Fibroblast of skin of abdomen (primary cell): ENCODE results near the gene TMEM201.

ENCODE experiments used
- DNase-seq: peaks from one replicate; pipeline ENCODE4 v3.0.0-alpha.2; 2013

Gene TMEM201

DNA sequence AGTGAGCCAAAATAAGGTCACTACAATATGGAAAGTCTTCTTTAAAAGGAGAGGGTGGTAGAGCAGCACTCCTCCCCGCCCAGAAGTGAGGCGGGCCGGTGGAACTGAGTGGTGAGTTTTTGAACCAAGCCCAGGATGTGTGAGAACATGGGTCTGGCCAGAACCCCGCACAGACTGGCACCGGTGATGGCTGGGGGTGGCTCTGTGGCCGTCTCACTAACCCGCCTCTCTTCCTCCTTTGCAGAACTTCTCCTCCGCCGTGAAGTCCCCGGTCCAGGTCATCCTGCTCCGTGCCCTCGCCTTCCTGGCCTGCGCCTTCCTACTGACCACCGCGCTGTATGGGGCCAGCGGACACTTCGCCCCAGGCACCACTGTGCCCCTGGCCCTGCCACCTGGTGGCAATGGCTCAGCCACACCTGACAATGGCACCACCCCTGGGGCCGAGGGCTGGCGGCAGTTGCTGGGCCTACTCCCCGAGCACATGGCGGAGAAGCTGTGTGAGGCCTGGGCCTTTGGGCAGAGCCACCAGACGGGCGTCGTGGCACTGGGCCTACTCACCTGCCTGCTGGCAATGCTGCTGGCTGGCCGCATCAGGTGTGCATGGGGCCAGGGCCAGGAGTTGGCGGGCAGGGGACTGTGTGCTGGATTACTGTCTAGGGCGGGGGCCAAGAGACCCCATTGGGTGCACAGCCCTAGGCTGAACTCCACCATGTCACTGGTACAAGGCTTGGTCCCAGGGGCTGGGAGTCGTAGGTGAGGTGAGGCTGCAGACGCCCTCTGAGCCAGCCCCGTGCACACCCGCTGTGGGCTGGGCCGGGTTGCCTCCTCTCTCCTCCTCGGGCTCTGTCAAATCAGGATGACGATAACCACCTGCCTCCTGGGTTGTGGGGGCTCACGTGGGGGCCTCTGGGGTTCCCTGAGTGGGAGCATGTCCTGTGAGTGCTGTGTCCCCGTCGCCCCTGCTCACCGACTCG is 12.4 kb downstream of the TMEM201 start:
- no peak for DNase-seq

DNA sequence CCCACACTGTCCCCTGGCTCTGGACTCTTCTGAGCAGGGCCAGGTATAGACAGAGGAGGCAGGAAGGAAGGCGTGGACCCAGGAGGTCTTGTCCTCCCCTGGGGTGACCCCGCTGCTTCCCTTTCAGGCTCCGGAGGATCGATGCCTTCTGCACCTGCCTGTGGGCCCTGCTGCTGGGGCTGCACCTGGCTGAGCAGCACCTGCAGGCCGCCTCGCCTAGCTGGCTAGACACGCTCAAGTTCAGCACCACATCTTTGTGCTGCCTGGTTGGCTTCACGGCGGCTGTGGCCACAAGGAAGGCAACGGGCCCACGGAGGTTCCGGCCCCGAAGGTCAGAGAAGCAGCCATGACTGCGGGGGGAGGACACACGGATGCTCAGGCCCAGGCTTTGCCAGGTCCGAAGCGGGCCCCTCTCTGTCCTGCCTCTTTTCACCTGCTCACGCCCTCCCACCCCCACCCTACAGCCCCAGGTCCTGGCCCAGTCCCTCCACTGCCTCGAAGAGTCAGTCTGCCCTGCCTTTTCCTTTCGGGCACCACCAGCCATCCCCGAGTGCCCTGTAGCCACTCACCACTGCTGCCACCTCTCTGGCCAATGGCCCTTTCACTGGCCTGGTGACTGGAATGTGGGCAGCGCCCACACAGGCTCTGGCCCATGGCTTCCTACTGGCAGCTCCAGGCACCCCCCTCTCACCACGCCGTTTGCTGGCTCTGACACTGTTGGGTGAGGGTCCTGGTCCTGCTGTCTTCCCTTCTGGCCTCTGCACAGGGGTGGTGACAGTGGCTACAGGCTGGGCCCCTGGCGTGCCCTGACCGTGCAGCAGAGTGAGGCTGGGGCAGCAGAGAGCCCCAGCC is 13.5 kb downstream of the TMEM201 start:
- no peak for DNase-seq

DNA sequence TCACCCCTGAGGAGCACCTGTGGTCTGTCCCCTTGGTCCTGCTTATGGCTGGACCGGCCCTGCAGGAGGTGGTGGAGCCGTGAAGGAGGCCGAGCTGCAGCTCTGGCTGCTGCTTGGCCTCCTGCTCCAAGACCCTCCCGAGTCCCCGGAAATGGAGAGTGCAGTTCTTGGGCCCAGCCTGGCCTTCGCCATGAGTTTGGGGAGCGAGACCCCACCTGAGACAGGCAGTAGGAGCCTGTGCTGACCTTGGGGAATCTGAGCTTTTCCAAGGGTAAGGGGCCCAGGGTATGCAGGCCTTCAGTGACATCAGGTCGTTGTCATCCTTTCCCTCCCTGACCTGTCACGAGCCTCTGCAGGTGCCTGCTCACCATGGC is 14.1 kb downstream of the TMEM201 start:
- no peak for DNase-seq

DNA sequence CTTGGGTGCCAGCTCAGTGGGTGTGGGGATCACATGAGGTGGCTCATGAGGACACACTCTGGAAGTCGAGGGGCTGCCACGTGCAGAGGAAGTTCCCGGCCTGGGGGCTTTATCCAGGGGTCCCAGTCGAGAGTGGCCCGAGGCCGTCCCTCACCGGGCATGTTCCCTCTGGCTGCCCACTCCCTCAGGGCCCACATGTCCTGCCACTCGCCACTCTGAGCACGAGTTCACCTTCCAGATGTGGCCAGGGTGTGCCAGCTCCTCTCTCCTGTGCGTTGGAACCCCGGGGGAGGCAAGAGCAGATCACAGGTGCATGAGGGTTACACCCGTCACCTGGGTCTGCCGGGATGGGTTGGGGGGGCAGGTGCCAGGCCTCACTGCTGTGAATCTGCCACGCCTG is 14.6 kb downstream of the TMEM201 start:
- DNase-seq = no peak

DNA sequence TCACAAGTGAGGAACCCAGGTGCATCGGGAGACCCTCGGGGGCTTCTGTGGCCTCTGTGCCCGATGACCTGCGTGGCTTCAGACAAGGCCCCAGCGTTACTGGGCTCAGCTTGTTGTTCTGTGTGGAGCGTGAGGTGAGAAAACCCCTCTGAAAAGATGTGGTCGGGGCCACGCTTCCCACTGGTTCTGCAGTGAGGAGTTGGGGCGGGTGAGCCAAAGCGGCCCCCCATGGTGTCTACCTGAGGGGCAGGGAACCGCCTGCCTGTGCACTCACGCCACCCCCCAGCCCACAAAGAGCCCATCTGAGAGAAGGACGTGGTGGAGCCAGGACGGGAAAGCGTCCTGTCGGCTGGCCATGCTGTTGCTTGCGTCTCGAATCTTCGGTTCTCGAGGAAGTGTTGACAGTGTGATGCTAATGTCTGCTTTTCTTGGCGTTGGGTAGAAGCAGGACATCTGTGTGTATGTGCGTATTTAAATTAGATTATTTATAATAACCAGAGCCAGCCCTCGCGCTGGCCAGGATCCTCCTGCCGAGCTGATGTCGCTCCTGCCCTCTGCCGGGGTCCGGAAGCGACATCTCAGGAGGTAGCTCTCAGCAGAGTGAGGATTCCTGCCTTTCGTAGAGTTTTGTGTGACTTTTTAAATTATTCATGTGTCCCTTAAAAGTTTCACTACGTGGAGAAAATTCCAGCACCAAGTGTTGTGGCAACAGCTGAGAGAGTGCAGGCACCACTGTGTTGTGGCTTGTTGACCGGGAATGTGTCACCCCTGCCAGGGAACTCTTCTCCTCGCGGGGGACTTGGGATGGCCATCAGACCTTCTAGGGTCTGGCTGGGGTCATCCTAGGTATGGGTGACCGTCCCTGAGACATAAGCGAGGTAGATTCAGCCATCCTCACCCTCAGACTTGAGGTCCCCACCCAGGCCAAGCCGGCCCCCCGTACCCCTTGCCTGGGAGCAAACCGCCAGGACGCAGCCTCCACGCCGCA is 15.3 kb downstream of the TMEM201 start:
- DNase-seq = no peak

DNA sequence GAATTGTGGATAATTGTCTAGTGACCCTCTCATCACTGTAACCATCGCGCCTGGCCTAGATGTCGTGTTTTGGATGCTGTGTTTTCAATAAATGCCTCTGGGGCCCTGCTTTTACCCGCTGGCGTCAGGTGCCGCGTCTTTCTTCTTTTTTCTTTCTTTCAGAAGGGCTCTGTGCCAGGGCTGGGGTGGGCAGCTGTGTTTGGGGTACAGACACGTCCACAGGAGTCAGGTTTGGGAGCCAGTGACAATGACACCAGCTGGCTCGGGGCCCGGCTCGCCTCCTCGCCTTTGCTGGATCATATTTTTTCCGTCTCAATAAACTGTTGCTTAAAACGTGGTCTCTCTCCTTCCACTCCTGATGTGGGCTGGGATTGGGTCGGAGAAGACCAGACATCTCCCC is 16.1 kb downstream of the TMEM201 start:
- DNase-seq = no peak

DNA sequence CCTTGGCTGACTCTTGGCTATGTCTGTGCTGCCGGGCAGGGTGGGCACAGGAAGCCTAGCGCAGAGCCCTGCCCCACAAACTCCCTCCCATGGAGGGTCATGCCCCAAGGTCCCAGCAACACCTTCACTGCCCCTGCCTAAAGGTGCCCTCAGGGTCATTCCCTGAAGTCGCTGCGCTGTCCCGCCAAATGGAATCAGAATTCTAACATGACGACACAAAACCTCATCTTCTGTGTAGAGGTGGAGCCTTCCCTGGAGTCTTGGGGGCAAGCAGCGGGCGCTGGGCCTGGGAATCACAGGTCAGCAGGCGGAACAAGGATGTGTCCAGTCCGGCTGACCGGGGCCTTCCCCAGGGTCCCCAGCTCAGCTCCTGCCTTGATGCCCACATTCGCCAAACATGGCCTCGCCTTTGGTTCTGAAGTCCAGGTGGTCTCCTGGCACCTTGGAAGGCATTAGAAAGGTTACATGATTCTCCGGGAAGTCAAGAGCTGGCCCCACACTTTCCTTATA is 17.3 kb downstream of the TMEM201 start:
- DNase-seq = no peak

DNA sequence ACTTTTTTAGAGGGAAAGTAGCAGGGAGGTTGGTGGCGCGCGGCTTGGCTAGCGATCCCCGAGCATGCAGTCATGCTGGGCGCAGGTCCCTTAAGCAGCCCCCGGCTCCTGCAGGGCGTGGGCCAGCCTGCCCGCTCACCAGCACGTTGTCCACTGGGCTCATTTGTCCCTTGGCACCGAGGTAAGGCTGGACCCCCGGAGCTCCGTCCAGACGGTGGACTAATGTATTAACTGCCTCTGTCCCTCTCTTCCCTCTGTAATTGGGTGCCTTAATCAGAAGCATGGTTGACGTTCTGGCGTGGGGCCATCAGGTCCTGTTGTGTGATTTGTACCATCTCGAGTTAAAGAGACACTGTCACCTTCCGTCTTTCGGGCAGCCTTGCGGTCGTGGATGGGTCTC is 17.7 kb downstream of the TMEM201 start:
- DNase-seq = no peak

DNA sequence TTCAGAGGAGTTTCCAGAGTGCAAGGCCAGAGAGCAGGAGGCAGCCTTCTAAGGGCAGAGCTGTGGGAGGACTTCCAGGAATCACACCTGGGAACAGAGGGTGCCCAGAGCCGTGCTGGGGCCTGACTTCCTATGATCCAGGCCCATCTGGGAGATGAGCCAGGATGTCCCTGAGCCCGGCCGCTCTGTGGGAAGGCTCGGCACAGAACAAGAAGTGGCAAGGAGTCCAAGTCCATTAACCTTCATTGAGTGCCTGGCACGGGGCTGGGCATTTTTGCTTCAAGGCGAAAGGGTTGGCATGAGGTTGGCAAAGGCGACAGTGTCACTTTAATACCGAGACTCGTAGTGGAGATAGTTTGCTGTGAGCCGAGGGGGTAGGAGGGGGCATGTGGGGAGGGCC is 18.2 kb downstream of the TMEM201 start:
- no peak for DNase-seq

DNA sequence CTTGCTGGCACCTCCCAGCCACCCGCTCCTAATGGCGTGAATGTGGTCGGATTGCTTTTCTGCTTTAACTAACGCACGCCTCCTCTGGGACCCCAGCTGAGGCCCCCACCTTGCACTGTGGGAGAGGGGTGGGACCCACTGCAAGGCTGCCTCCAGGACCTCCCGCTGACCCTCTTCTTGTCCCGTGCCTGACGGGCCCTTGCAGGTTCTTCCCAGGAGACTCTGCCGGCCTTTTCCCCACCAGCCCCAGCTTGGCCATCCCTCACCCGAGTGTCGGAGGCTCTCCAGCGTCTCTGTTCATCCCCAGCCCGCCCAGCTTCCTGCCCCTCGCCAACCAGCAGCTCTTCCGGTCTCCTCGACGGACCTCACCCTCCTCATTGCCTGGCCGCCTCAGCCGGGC is 18.6 kb downstream of the TMEM201 start:
- no peak for DNase-seq

DNA sequence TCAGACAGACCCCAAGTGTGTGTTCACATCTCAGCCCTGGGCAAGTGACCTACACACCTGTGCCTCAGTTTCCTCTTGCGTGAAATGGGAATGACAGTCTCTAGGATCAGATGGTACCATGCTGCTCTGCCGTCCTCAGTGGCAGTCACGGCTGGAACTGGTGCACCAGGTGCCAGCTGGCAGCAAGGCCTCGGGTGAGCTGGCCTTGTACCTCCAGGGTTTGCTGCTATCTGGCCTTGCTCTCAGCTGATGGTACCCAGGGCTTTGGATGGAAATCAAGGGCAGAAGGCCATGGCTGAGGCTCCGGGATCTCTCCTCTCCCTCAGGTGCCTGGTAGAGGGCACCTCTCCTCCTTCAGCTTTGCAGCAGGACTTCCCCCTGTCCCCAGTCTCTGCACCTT is 21.3 kb downstream of the TMEM201 start:
- no peak for DNase-seq

DNA sequence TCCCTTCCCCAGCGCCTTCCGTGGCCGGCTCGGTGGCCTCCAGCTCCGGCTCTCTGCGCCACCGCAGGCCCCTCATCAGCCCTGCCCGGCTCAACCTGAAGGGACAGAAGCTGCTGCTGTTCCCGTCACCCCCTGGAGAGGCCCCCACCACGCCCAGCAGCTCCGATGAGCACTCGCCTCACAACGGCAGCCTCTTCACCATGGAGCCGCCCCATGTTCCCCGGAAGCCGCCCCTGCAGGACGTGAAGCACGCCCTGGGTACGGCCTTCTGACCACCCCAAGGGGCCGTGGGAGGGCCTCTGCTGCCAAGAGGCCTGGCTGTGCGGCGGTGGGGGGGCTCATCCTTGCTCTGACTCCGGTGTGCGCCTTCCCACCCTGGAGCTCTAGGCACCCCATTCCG is 21.8 kb downstream of the TMEM201 start:
- DNase-seq = no peak

DNA sequence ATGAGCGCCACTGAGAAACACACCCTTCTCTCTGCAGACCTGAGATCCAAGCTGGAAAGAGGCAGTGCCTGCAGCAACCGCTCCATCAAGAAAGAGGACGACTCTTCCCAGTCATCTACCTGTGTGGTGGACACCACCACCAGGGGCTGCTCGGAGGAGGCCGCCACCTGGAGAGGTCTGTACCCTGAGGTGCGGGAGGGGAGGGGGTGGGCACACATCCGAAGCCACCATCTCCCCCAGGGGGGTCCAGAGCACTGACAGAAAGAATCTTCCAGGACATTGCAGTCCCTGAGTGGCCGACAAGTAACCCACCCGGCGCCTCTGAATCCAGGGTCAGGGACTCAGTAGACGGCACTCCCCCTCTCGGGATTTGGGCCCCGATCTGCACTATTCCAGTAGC is 23.0 kb downstream of the TMEM201 start:
- DNase-seq = no peak

DNA sequence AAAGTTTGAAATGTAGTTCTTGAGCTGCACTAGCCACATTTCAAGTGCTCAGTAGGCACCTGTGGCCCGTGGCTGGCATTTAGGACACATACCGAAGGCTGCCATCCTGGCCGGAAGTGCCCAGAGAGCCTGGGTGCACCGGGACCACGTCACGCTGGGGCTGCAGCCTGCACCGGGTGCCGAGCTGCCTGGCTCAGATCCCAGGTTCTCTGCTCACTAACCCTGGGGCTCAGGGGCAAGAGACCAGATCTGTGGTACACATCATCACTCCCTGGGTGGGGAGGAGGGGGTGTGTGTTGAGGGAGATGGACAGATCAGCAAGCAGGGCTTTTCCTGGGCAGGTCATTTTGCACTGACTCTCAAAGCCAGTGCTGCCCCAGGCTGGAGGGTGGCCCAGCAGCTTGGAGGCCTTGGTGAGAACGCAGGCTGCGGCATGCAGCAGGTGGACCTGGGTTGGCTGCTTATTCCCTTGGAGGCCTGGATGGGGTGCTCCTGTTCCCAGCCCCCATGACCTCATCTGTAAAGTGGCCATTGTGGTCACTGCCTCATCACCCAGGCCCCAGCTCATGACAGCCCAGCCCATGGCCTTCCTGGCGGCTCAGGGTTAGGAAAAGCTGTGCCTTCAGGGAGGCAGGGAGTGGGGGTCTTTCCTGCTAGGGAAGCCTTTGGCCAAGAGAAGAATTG is 23.6 kb downstream of the TMEM201 start:
- DNase-seq = no peak

DNA sequence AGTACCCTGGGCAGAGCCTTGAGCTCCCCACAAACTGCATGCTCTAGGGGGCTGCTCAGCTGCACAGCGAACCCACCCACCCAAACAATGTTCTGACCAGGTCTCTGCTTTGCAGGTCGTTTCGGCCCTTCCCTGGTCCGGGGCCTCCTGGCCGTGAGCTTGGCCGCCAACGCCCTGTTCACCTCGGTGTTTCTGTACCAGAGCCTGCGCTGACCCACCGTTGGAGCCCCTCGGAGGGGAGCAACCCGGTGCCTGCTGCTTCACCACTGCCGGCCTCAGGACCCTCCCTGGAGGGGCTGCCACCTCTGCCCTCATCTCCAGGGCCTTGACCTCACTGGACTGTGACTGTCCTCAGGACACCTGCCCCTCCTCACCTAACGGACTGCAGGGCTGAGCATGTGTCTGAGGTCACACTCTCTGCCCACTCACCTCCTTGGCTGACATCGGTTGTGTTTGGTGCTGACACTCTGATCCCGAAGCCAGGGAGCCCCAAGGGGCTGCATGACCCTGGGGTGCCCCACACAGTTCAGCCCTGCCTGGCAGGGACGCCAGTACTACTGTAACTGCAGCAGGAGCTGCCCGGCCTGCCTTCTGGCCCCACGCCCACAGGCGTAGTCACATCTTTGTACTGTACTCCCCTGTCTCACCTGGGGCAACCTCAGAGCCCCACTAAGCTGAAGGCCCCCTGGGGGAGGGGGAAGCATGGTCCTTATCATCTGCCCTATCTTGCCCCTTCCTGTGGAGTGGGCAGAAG is 24.3 kb downstream of the TMEM201 start:
- DNase-seq = no peak

DNA sequence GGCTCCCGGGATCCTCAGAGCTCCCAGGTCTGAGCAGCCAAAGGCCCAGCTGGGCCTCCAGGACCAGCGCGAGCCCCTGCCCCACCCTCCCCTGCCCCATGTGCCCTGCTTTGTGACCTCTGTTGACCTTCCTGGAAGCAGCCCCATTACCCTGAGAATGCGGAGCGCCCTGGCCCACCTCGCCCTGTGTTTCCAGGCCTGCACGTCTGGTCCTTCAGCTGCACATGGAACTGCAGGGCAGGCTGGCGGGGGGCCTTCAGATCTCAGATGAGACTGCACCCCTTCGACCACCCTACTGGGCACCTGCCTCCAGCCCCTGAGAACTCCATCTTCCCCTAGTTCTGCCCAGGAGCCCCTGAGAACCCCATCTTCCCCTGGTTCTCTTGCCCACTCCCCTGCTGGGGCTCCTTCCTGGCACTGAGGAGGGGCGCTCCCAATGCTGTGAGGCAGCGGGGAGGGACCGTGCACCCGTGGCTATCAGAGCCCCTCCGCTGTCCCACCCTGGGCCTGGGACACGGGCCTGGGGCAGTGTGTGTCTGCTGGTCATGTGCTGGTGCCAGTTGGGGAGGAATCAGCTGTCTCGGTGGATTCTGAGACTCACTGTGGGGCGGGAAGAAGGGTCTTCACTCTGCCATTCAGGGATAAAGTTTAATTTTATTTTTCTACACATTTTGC is 25.1 kb downstream of the TMEM201 start:
- DNase-seq = no peak

DNA sequence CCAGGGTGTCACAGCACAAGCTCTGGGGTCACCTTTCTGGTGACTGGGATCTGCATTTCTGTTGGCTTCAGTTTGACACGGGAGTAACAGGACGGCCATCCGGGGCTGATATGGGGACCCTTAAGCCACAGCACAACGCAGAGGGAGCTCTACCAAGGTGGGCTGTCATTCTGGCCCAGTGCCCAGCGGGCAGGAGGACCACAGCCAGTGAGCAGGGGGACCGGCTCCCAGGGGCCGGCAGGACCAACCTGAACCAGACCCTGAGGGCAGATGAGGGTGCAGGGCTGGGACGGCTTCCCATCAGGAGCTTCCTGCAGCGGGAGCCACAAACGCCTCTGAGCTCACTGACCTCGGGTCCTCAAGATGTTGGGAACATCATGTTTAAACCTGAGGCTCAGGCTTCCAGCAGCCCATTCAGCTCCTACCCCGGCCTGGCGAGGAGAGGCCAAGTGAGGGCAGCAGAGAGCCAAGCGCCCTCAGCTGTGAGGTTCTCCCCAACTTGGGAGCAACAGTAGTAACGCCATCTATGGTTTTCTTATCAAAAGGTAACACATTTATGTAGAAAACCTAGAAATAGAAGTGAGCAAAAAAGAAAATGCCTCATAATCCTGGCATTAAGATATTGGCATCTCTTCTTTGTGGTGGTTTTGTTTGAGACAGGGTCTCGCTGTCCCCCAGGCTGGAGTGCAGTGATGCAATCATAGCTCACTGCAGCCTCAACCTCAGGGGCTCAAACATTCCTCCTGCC is 26.8 kb downstream of the TMEM201 start:
- peak; percentile 35 for DNase-seq

DNA sequence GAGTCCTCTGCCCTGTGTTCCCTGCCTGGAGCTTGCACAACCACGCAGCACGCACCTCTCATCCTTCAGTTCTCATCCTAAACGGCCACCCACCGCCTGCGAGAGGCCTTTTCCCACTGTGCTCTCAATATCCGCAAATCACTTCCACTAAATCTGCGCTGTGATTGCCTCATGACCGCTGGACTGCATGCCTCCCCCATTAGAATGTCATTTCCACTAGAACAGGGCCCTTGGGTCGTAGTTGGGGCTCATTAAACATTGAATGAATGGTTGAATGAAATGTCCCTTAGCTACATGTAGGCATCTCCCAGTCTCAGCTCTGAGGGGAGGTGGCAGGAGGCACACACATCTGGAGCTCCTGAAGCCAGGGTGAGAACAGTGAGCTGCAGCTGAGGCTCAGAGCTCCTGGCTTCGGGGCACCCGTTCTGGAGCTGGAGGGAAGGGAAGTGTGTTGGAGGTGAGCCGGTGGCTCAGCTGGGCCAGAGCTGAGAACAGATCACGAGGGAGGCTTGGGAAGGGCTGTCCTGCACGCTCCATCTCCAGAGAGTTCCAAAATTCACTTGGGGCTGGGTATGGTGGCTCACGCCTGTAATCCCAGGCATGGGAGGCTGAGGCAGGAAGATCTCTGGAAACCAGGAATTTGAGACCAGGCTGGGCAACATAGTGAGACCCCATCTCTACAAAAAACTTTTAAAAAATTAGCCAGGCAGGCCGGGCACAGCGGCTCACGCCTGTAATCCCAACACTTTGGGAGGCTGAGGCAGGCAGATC is 30.4 kb downstream of the TMEM201 start:
- no peak for DNase-seq

DNA sequence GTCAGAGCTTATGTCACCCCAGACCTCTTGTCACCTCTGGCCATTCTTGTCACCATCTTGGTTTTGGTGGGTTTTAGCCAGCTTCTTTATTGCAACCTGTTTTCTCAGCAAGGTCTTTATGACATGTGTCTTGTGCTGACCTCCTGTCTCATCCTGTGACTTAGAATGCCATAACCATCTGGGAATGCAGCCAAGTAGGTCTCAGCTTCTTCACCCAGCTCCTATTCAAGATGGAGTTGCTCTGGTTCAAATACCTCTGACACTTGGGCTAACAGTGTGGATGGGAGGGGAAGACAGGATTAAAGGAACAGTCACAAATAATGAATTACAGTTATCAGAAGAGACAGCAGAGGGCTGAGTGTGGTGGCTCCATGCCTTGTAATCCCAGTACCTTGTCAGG is 32.3 kb downstream of the TMEM201 start:
- DNase-seq = no peak
